HK-2 (cell line): ENCODE results near the gene KLKB1.

ENCODE experiments used
- DNase-seq: peaks from one replicate; pipeline ENCODE4 v3.0.0-alpha.2; 2018; ENCODE audit not compliant: unreplicated experiment

Gene KLKB1

DNA sequence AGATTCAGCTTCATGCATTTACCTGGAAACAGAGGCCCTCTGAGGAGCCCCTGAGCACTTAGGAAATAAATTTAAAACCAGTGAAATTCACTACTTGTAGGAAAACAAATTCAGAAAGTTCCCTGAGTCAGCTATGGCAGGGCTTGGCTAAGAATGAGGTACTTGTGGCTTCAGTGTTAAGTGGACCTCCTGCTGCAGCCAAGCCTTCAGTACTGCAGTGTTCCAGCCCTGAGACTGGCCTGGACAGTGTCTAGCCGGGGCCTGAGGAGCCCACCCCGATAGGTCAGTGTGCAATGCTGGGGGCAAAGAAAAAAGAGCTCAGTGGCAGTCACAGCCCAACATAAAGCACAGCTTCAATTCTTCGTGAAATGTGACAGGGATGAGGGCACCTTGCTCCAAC lies 80.6 kb downstream of the KLKB1 start:
- DNase-seq: no peak
